ENCODE measurements around the gene AP3M1.
A peak's percentile ranks its signal among the peaks of the same experiment; 100 is the strongest.
"Not testable (repeated sequence)": the region's sequence is repeated elsewhere in the genome, so short reads cannot be mapped to it uniquely, and the experiment has no call there.

AP3M1 gene

DNA sequence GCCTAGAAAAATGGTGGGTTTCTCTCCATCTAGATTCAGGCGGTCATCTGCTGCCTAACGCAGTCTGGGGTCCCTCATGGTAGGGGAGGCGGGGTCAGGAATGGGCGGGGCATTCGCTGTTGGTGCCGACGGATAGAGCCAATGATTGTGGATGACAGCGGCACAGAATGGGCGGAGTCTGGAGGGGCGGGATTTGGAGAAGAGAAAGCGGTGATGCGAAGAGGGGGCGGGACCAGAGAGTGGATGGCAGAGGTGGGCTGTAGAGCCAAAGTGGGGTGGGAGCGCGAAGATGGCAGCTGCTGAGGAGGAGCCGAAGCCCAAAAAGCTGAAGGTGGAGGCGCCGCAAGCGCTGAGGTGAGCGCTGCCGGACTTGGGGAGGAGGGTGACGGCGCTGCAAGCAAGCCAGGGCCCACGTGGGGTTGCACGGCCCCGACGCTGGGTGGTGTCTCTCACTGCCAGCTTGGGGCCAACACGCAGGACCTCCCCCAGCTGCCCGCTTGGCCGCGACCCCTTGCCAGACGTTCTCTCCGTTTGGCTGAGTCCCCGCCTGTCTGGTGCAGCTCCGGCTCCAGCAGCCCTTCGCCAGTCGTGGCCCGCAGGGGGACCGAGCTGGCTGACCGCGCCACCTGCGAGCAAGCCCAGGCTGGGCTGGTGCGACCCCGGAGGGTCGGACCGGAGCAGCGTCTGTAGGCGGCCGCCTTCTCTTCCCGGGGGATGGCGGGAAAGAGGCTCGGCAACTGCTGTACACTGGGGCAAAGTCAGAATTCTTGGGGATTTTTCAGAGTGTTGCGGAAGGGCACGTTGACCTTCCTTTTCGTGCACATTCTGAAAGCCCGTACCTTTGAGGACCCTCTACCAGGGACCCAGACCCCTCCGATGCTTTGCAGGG is 606 bp upstream of the AP3M1 start, which contains the start of gene ADK:
TSS of gene ADK (plus strand) at position 232 of the 889 bp plus-strand sequence. CDS start at position 290, 58 bp downstream.
- no peak within 1 kb of the TSS for H4K8ac ChIP-seq (ENCODE audit: low read depth, low read length)

GRCh38 chr10:74146980-74147379 is 3.6 kb downstream of the AP3M1 start:
- not testable (repeated sequence) for H3K27ac ChIP-seq (ENCODE audit: low read depth, low read length); H3K79me1 ChIP-seq (ENCODE audit: low read length); H3K4me1 ChIP-seq (ENCODE audit: control insufficient read depth, low read depth, low read length); H4K5ac ChIP-seq (ENCODE audit: low read length); H3K4ac ChIP-seq (ENCODE audit: low read depth, low read length); H2BK15ac ChIP-seq (replicated peaks; ENCODE audit: low read depth); H2BK120ac ChIP-seq (ENCODE audit: low read depth, low read length); H3K56ac ChIP-seq (ENCODE audit: low read length); H2AK5ac ChIP-seq (ENCODE audit: low read length); H3K18ac ChIP-seq (ENCODE audit: low read length); H3K23ac ChIP-seq (ENCODE audit: low read length); H3K27me3 ChIP-seq (ENCODE audit: insufficient read depth, low read length, poor library complexity); H2BK5ac ChIP-seq (ENCODE audit: low read length); DNase-seq; H4K8ac ChIP-seq (ENCODE audit: low read depth, low read length); H3K4me2 ChIP-seq (ENCODE audit: low read length); H3K79me2 ChIP-seq (ENCODE audit: control insufficient read depth, insufficient read depth, low read length); H3K4me3 ChIP-seq (ENCODE audit: low read length); H3K9ac ChIP-seq (ENCODE audit: low read length); H3K36me3 ChIP-seq (ENCODE audit: control insufficient read depth, insufficient read depth, low read length)
- no CpG with 5 or more reads among the region's 10 CpGs for WGBS (ENCODE audit: extremely low coverage, insufficient coverage, low lambda C conversion rate)

More for the DNA sequence above, 606 bp upstream of the AP3M1 start, which contains the start of gene ADK:
- Histone ChIP-seq H3K18ac (ENCODE audit: low read length) (peak within 1 kb of the TSS; percentile 71), H3K4me1 (ENCODE audit: control insufficient read depth, low read depth, low read length) (peaks cover 3% of the 10 kb centered on the region), H3K4me3 (ENCODE audit: low read length) (peak within 1 kb of the TSS; percentile 97), H3K79me2 (ENCODE audit: control insufficient read depth, insufficient read depth, low read length) (peaks cover 32% of the 10 kb centered on the region), H3K4me2 (ENCODE audit: low read length) (peak within 1 kb of the TSS; percentile 100), H2AK5ac (ENCODE audit: low read length) (no peak within 1 kb of the TSS), H3K23ac (ENCODE audit: low read length) (peak within 1 kb of the TSS; percentile 73), H2BK5ac (ENCODE audit: low read length) (peak within 1 kb of the TSS; percentile 76), H3K4ac (ENCODE audit: low read depth, low read length) (peak within 1 kb of the TSS; percentile 78), H3K79me1 (ENCODE audit: low read length) (peaks cover 12% of the 10 kb centered on the region), H3K56ac (ENCODE audit: low read length) (peak within 1 kb of the TSS; percentile 99), H3K27me3 (ENCODE audit: insufficient read depth, low read length, poor library complexity) (no peaks in the 10 kb centered on the region), H2BK120ac (ENCODE audit: low read depth, low read length) (no peak within 1 kb of the TSS), H3K36me3 (ENCODE audit: control insufficient read depth, insufficient read depth, low read length) (peaks cover 2% of the 10 kb centered on the region), H4K5ac (ENCODE audit: low read length) (no peak within 1 kb of the TSS), H3K9ac (ENCODE audit: low read length) (peak within 1 kb of the TSS; percentile 93), H3K27ac (ENCODE audit: low read depth, low read length) (peak within 1 kb of the TSS; percentile 75), H2BK15ac (replicated peaks; ENCODE audit: low read depth) (no peak within 1 kb of the TSS)
- DNase-seq, result peak; percentile 99
- WGBS (ENCODE audit: extremely low coverage, insufficient coverage, low lambda C conversion rate), result no CpG with 5 or more reads among the region's 57 CpGs

- H3K4ac ChIP-seq (ENCODE audit: low read depth, low read length), result no peak overlapping the region
- peaks cover 5% of the 10 kb centered on the region for H3K79me1 ChIP-seq (ENCODE audit: low read length)
- no peak overlapping the region for H2BK120ac ChIP-seq (ENCODE audit: low read depth, low read length)
- peaks cover 2% of the 10 kb centered on the region for H3K36me3 ChIP-seq (ENCODE audit: control insufficient read depth, insufficient read depth, low read length)
- no peak overlapping the region for H2BK15ac ChIP-seq (replicated peaks; ENCODE audit: low read depth)
- no peak overlapping the region for H3K4me3 ChIP-seq (ENCODE audit: low read length)
- peaks cover 2% of the 10 kb centered on the region for H3K4me1 ChIP-seq (ENCODE audit: control insufficient read depth, low read depth, low read length)
- DNase-seq, result no peak
- no peak overlapping the region for H3K27ac ChIP-seq (ENCODE audit: low read depth, low read length)
- no peaks in the 10 kb centered on the region for H3K27me3 ChIP-seq (ENCODE audit: insufficient read depth, low read length, poor library complexity)
- no peak overlapping the region for H2BK5ac ChIP-seq (ENCODE audit: low read length)
- H4K5ac ChIP-seq (ENCODE audit: low read length), result no peak overlapping the region
- no peak overlapping the region for H3K9ac ChIP-seq (ENCODE audit: low read length)
- no peak overlapping the region for H3K56ac ChIP-seq (ENCODE audit: low read length)
- H3K23ac ChIP-seq (ENCODE audit: low read length), result no peak overlapping the region
- peaks cover 6% of the 10 kb centered on the region for H3K79me2 ChIP-seq (ENCODE audit: control insufficient read depth, insufficient read depth, low read length)
- no peak overlapping the region for H4K8ac ChIP-seq (ENCODE audit: low read depth, low read length)
- WGBS (ENCODE audit: extremely low coverage, insufficient coverage, low lambda C conversion rate), result no CpG with 5 or more reads among the region's 2 CpGs
- H3K4me2 ChIP-seq (ENCODE audit: low read length), result no peak overlapping the region
- H2AK5ac ChIP-seq (ENCODE audit: low read length), result no peak overlapping the region
- no peak overlapping the region for H3K18ac ChIP-seq (ENCODE audit: low read length)
Measured at GRCh38 chr10:74145133-74145532, 5.5 kb downstream of the AP3M1 start.

- Histone ChIP-seq H3K79me1 (ENCODE audit: low read length) (peaks cover 2% of the 10 kb centered on the region), H3K18ac (ENCODE audit: low read length) (no peak overlapping the region), H2BK15ac (replicated peaks; ENCODE audit: low read depth) (no peak overlapping the region), H4K8ac (ENCODE audit: low read depth, low read length) (no peak overlapping the region), H3K27me3 (ENCODE audit: insufficient read depth, low read length, poor library complexity) (no peaks in the 10 kb centered on the region), H4K5ac (ENCODE audit: low read length) (no peak overlapping the region), H2BK5ac (ENCODE audit: low read length) (no peak overlapping the region), H3K79me2 (ENCODE audit: control insufficient read depth, insufficient read depth, low read length) (peaks cover 1% of the 10 kb centered on the region), H3K4me2 (ENCODE audit: low read length) (no peak overlapping the region), H3K27ac (ENCODE audit: low read depth, low read length) (no peak overlapping the region), H3K4me3 (ENCODE audit: low read length) (no peak overlapping the region), H3K23ac (ENCODE audit: low read length) (no peak overlapping the region), H2AK5ac (ENCODE audit: low read length) (no peak overlapping the region), H3K9ac (ENCODE audit: low read length) (no peak overlapping the region), H3K36me3 (ENCODE audit: control insufficient read depth, insufficient read depth, low read length) (peaks cover 2% of the 10 kb centered on the region), H3K4me1 (ENCODE audit: control insufficient read depth, low read depth, low read length) (no peaks in the 10 kb centered on the region), H2BK120ac (ENCODE audit: low read depth, low read length) (no peak overlapping the region), H3K4ac (ENCODE audit: low read depth, low read length) (no peak overlapping the region), H3K56ac (ENCODE audit: low read length) (no peak overlapping the region)
- DNase-seq, result no peak
- WGBS (ENCODE audit: extremely low coverage, insufficient coverage, low lambda C conversion rate), result 100% methylated on average over 1 of the region's 2 CpGs
Measured at GRCh38 chr10:74140553-74140952, 10.1 kb downstream of the AP3M1 start.

- Histone ChIP-seq H2BK120ac (ENCODE audit: low read depth, low read length) (no peak overlapping the region), H4K5ac (ENCODE audit: low read length) (no peak overlapping the region), H3K27ac (ENCODE audit: low read depth, low read length) (no peak overlapping the region), H3K79me1 (ENCODE audit: low read length) (peaks cover 2% of the 10 kb centered on the region), H3K56ac (ENCODE audit: low read length) (no peak overlapping the region), H3K4ac (ENCODE audit: low read depth, low read length) (no peak overlapping the region), H3K36me3 (ENCODE audit: control insufficient read depth, insufficient read depth, low read length) (peaks cover 2% of the 10 kb centered on the region), H4K8ac (ENCODE audit: low read depth, low read length) (no peak overlapping the region), H3K4me1 (ENCODE audit: control insufficient read depth, low read depth, low read length) (no peaks in the 10 kb centered on the region), H2BK15ac (replicated peaks; ENCODE audit: low read depth) (no peak overlapping the region), H3K9ac (ENCODE audit: low read length) (no peak overlapping the region), H3K27me3 (ENCODE audit: insufficient read depth, low read length, poor library complexity) (no peaks in the 10 kb centered on the region), H3K4me3 (ENCODE audit: low read length) (no peak overlapping the region), H3K79me2 (ENCODE audit: control insufficient read depth, insufficient read depth, low read length) (peaks cover 1% of the 10 kb centered on the region), H3K4me2 (ENCODE audit: low read length) (no peak overlapping the region), H2AK5ac (ENCODE audit: low read length) (no peak overlapping the region), H2BK5ac (ENCODE audit: low read length) (no peak overlapping the region), H3K18ac (ENCODE audit: low read length) (no peak overlapping the region), H3K23ac (ENCODE audit: low read length) (no peak overlapping the region)
- WGBS (ENCODE audit: extremely low coverage, insufficient coverage, low lambda C conversion rate), result no CpG with 5 or more reads among the region's 18 CpGs
- DNase-seq, result no peak
Measured at GRCh38 chr10:74139981-74140380, 10.6 kb downstream of the AP3M1 start.
